ENCODE measurements around the gene NDUFV3. TPM values are rescaled to one million over a fixed set of nuclear protein-coding genes. Genes with fewer than 3 reads are reported as not detected.
"Not testable (repeated sequence)": the region's sequence is repeated elsewhere in the genome, so short reads cannot be mapped to it uniquely, and the experiment has no call there.

The NDUFV3 gene
- total RNA-seq, 4 donors from 2014 or later, result 53.6 to 79.1 (median 72.1) TPM

DNA sequence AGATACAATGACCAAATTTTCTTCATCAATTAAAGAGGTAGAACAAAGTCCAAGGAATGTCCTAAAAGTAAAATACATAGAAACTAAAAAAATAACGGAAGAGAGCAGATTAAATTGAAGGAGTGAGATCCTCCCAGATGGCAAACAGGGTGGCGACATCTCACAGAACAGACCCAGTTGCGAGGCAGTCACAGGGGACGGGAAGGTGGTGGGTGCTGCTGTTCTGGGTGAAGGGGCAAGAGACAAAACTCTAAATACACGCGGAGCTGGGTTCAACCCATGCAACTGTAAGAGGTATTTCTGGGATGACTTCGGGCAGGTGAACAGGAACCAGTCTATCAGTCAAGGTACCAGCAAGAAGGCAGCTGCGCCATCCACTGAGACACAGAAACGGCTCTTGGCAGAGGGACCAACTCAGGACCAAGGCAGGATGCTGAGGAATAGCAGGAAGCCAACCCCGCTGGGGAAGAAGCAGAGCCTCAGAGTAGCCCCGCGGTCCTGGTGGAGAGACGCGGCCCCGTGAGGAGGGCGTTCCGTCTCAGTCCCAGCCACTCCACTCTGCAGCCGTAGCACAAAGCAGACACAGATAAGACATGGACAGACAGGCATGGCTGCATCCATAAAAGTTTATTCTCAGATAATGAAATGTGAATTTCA is 45.9 kb upstream of the NDUFV3 start:
- WGBS, 2 donors (ENCODE audit: low coverage in 1 of 2), result 84 to 91% methylated on average over 12 to 18 of the region's 18 CpGs
- Histone ChIP-seq H3K9me3 (no peaks in the 10 kb centered on the region), H3K27me3 (no peaks in the 10 kb centered on the region), H3K27ac (no peak overlapping the region), H3K4me3 (no peak overlapping the region), H3K36me3 (peaks cover 0 to 88% of the 10 kb centered on the region in 2 donors), H3K4me1 (peaks cover 0 to 20% (median 0%) of the 10 kb centered on the region in 3 donors)
- TF ChIP-seq POLR2AphosphoS5 (IDR thresholded peaks at IDR 0.05), result no peak
- TF ChIP-seq EP300 (IDR thresholded peaks at IDR 0.05), result no peak
- TF ChIP-seq CTCF (IDR thresholded peaks at IDR 0.05), result no peak
- TF ChIP-seq POLR2A (IDR thresholded peaks at IDR 0.05), result no peak
- no peak for ATAC-seq

DNA sequence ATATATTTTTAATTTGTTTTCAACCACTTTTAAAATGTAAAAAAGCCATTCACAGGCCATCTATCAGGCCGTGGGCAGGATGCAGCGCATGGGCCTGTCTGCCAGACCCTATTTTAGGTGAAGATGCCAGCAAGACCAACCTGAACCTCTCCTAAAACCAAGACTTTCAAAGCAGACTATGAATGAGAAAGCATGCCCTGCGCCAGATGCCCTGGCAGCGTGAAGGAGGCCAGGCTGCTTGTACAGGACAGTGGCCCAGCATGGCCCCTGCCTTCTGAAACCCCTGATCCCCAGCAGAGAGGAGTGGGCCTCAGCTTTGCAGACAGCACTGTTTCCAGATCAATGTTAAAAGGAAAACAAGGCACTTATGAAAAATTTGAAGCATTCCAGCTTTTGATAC is 45.4 kb upstream of the NDUFV3 start:
- Histone ChIP-seq H3K36me3 (peaks cover 0 to 88% of the 10 kb centered on the region in 2 donors), H3K4me1 (peaks cover 0 to 20% (median 0%) of the 10 kb centered on the region in 3 donors), H3K9me3 (no peaks in the 10 kb centered on the region), H3K27me3 (no peaks in the 10 kb centered on the region), H3K4me3 (no peak overlapping the region), H3K27ac (no peak overlapping the region)
- no peak for ATAC-seq
- TF ChIP-seq POLR2AphosphoS5 (IDR thresholded peaks at IDR 0.05), result no peak
- no peak for TF ChIP-seq EP300 (IDR thresholded peaks at IDR 0.05)
- no peak for TF ChIP-seq CTCF (IDR thresholded peaks at IDR 0.05)
- TF ChIP-seq POLR2A (IDR thresholded peaks at IDR 0.05), result no peak
- WGBS, 2 donors (ENCODE audit: low coverage in 1 of 2), result 94 to 100% methylated on average over 2 to 3 of the region's 4 CpGs

DNA sequence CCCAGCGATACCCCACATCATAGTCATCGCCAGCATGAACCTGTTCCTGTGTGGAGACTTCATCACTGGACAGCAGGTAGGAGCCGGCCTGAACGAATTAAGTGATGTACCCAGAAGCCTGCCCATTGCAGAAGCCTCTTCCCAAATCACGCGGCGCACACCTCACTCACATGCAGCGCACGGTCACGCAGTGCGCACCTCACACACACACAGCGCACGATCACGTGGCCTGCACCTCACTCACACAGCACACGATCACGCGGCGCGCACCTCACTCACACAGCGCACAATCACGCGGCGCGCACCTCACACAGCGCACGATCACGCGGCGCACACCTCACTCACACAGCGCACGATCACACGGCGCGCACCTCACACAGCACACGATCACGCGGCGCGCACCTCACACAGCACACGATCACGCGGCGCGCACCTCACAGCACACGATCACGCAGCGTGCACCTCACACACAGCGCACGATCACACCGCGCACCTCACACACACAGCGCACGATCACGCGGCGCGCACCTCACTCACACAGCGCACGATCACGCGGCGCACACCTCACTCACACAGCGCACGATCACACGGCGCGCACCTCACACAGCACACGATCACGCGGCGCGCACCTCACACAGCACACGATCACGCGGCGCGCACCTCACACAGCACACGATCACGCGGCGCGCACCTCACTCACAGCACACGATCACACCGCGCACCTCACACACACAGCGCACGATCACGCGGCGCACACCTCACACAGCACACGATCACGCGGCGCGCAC is 44.8 kb upstream of the NDUFV3 start:
- not testable (repeated sequence) for H3K27ac ChIP-seq, H3K27me3 ChIP-seq, H3K9me3 ChIP-seq, ATAC-seq, H3K4me3 ChIP-seq
- peaks cover 0 to 90% of the 10 kb centered on the region in 2 donors for H3K36me3 ChIP-seq
- 90 to 93% methylated on average over 4 to 20 of the region's 95 CpGs for WGBS, 2 donors (ENCODE audit: low coverage in 1 of 2)
- H3K4me1 ChIP-seq, result peaks cover 0 to 20% (median 0%) of the 10 kb centered on the region in 3 donors

- no peak overlapping the region for H3K4me3 ChIP-seq
- peaks cover 0 to 93% of the 10 kb centered on the region in 2 donors for H3K36me3 ChIP-seq
- H3K27ac ChIP-seq, result no peak overlapping the region
- TF ChIP-seq POLR2A (IDR thresholded peaks at IDR 0.05), result no peak
- no peak for ATAC-seq
- H3K27me3 ChIP-seq, result no peaks in the 10 kb centered on the region
- 87 to 98% methylated on average over 14 to 29 of the region's 54 CpGs for WGBS, 2 donors (ENCODE audit: low coverage in 1 of 2)
- H3K4me1 ChIP-seq, result peaks cover 0 to 17% (median 0%) of the 10 kb centered on the region in 3 donors
- H3K9me3 ChIP-seq, result no peaks in the 10 kb centered on the region
Observed at GRCh38 chr21:42848932-42849758, 44.0 kb upstream of the NDUFV3 start.

DNA sequence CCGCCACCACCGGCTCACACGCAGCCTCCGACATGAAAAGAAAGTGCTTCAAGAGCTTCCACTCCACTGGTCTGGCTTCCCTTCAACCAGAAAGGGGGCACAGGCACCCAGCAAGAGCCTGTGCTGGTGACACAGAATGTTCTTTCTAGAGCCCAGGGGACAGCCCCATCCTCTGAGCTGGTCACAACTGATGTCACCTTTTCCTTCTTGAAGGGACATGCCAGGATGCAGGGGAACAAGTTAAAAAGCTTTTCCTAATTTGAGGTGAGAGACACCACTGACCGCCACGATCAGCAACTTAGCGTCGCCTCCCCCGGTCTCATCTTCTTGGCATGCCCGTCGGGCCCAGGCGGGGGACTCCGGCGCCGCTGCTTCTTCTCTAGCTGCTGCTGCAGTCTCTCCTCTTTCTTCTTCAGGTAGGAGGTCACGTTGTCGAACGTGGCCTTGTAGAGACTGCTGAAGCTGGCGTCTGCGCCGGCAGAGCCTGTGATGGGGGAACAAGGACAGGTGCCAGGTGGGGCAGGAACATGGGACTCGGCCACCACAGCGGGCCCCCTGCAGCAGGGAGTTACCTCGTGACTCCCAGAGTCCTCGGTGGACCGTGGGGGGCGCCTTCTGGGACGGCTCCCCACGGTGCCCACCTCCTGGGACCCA is 43.2 kb upstream of the NDUFV3 start:
- Histone ChIP-seq H3K27me3 (no peaks in the 10 kb centered on the region), H3K9me3 (no peaks in the 10 kb centered on the region), H3K27ac (no peak overlapping the region), H3K4me1 (peaks cover 0 to 9% (median 0%) of the 10 kb centered on the region in 3 donors), H3K4me3 (no peak overlapping the region), H3K36me3 (peaks cover 0 to 94% of the 10 kb centered on the region in 2 donors)
- WGBS, 2 donors (ENCODE audit: low coverage in 1 of 2), result 96 to 100% methylated on average over 4 to 10 of the region's 29 CpGs
- TF ChIP-seq POLR2A (IDR thresholded peaks at IDR 0.05) (no peak), EP300 (IDR thresholded peaks at IDR 0.05) (no peak), POLR2AphosphoS5 (IDR thresholded peaks at IDR 0.05) (no peak), CTCF (IDR thresholded peaks at IDR 0.05) (no peak)
- ATAC-seq, result no peak

Measured in gastroesophageal sphincter (tissue), 4 donors.